Neural crest cell (in vitro differentiated cells): Measurements from ENCODE around the gene WNT3. TPM values are rescaled to one million over a fixed set of nuclear protein-coding genes. Genes with fewer than 3 reads are reported as not detected.

Experiments
- DNase-seq: peaks from one replicate; pipeline ENCODE4 v3.0.0; 2021; ENCODE audit warnings: low read depth, mixed read lengths, low spot score
- H3K27ac Mint-ChIP-seq: one replicate; pipeline ENCODE4 v1.8.0; 2021; ENCODE audit warnings: mild to moderate bottlenecking, mixed read lengths; ENCODE audit not compliant: unreplicated experiment
- H3K27me3 Mint-ChIP-seq: 2 replicates; pipeline ENCODE4 v1.8.0; 2021; ENCODE audit warnings: low read depth, mild to moderate bottlenecking, mixed read lengths
- H3K36me3 Mint-ChIP-seq: 2 replicates; pipeline ENCODE4 v1.8.0; 2021; ENCODE audit warnings: low read depth, mild to moderate bottlenecking, mixed read lengths
- H3K4me1 Mint-ChIP-seq: 2 replicates; pipeline ENCODE4 v1.8.0; 2021; ENCODE audit warnings: mixed read lengths
- H3K4me3 Mint-ChIP-seq: one replicate; pipeline ENCODE4 v1.8.0; 2021; ENCODE audit warnings: mild to moderate bottlenecking, mixed read lengths
- H3K9me3 Mint-ChIP-seq: 2 replicates; pipeline ENCODE4 v1.8.0; 2021; ENCODE audit warnings: mixed read lengths
- total RNA-seq: library from RNA; stranded (reverse); gene quantifications from 2 replicates; pipeline ENCODE4 v1.2.1, GENCODE V29; 2021
- TF ChIP-seq, protein P1 (sequence below): fragments of 200-600 bp; sonication (generic); conservative IDR thresholded peaks from 2 replicates; pipeline ENCODE4 v1.5.0; 2021; ENCODE audit warnings: antibody characterized with exemption, mild to moderate bottlenecking

WNT3 gene
- total RNA-seq, 1 donor from 2014 or later: 9.3 TPM

DNA sequence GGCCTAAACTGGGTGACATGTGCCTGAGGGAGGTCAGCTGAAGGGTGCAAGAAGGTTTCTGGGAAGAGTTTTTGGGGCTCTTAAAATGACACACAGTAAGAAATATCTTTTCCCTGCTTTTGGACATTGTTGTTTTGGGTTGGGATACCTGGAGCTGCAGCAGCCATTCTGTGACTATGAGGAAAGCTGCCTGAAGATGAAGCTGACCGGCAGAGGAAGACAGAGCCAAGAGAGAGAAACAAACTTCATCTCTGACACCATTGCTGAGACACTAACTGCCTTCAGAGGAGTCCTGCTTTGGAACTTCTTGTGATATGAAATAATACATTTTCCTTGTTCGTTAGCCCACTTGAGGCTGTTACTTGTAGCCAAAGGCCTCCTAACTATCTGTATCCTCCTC lies 8.8 kb upstream of the WNT3 start:
- no peak for DNase-seq
- H3K27me3 Mint-ChIP-seq: peaks cover 23% of the 10 kb centered on the region
- H3K4me3 Mint-ChIP-seq: no peak overlapping the region
- H3K4me1 Mint-ChIP-seq: peaks cover 13% of the 10 kb centered on the region
- TF ChIP-seq, protein P1, sequence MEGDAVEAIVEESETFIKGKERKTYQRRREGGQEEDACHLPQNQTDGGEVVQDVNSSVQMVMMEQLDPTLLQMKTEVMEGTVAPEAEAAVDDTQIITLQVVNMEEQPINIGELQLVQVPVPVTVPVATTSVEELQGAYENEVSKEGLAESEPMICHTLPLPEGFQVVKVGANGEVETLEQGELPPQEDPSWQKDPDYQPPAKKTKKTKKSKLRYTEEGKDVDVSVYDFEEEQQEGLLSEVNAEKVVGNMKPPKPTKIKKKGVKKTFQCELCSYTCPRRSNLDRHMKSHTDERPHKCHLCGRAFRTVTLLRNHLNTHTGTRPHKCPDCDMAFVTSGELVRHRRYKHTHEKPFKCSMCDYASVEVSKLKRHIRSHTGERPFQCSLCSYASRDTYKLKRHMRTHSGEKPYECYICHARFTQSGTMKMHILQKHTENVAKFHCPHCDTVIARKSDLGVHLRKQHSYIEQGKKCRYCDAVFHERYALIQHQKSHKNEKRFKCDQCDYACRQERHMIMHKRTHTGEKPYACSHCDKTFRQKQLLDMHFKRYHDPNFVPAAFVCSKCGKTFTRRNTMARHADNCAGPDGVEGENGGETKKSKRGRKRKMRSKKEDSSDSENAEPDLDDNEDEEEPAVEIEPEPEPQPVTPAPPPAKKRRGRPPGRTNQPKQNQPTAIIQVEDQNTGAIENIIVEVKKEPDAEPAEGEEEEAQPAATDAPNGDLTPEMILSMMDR: no peak
- H3K27ac Mint-ChIP-seq: no peak overlapping the region
- H3K36me3 Mint-ChIP-seq: no peaks in the 10 kb centered on the region
- no peaks in the 10 kb centered on the region for H3K9me3 Mint-ChIP-seq

DNA sequence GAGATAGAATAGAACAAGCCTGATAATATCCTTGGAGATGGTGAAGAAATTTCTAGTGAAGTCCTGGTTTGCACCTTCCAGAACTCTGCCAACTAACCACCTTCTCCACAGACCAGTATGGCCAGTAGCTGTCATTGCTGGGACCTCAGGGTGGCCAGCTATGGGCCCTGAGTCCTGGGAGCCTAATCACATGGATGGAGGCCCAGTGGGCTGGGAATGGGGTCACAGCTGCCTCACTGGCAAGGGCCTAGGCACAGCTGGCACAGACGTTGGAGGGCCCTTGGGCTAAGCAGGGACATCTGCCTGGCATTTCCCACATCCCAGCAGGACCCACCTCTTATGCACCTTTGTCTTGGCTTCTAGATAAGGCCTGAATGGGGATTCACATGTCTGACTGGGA lies 7.6 kb upstream of the WNT3 start:
- H3K27ac Mint-ChIP-seq: no peak overlapping the region
- no peaks in the 10 kb centered on the region for H3K9me3 Mint-ChIP-seq

DNA sequence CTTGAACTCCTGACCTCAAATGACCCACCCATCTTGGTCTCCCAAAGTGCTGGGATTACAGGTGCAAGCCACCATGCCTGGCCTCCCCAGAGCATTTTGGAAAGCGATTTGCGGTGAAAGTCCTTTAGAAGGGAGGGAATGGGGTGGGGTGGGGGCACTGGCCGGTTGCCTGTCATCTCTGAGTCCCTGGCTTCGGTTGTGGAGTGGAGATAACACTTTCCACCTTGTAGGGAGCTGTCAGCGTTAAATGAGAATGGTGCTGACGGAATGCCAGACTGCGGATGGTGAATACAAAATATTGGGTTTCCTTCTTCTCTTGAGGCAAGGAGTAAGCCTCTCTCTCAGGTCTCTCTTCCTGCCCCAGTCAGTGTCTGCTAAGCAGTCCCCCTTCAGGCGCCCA lies 5.2 kb upstream of the WNT3 start:
- TF ChIP-seq, protein P1: no peak
- Mint-ChIP-seq H3K36me3 (no peaks in the 10 kb centered on the region), H3K27me3 (peaks cover 52% of the 10 kb centered on the region), H3K4me1 (peaks cover 15% of the 10 kb centered on the region), H3K4me3 (no peak overlapping the region), H3K27ac (no peak overlapping the region), H3K9me3 (no peaks in the 10 kb centered on the region)
- DNase-seq: no peak

More for the DNA sequence above, 7.6 kb upstream of the WNT3 start:
- TF ChIP-seq, protein P1: no peak
- no peaks in the 10 kb centered on the region for H3K36me3 Mint-ChIP-seq
- peaks cover 35% of the 10 kb centered on the region for H3K27me3 Mint-ChIP-seq
- no peak for DNase-seq
- peaks cover 11% of the 10 kb centered on the region for H3K4me1 Mint-ChIP-seq
- no peak overlapping the region for H3K4me3 Mint-ChIP-seq

DNA sequence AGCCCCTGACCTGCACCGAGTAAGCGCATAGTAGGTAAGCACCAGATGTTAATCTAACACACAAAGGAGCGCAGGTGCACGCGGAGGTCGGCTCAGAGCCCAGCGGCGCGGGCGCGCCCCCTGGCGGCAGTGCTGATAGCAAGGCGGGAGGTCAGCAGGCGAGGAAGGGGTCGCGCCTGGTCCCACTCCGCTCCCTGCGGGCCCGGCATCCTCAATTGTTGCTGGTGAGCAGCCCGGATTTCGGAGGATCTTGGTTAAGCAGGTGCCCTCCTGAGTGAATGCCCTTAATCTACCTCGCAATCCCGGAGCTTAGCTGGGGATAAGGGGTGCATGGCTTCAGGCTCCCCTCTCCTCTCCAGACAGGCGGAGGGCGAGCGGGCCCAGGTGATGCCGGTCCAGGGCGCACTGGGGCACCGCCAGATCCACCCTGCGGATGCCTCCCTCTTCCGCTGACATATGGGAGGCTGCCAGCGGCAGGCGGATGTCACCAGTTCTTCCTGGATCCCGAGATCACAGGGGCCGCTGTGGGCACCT lies 4.0 kb upstream of the WNT3 start:
- Mint-ChIP-seq H3K9me3 (no peaks in the 10 kb centered on the region), H3K4me1 (peaks cover 20% of the 10 kb centered on the region), H3K27ac (no peak overlapping the region), H3K27me3 (peaks cover 64% of the 10 kb centered on the region), H3K36me3 (no peaks in the 10 kb centered on the region), H3K4me3 (no peak overlapping the region)
- TF ChIP-seq, protein P1: peak; percentile 68
- no peak for DNase-seq

DNA sequence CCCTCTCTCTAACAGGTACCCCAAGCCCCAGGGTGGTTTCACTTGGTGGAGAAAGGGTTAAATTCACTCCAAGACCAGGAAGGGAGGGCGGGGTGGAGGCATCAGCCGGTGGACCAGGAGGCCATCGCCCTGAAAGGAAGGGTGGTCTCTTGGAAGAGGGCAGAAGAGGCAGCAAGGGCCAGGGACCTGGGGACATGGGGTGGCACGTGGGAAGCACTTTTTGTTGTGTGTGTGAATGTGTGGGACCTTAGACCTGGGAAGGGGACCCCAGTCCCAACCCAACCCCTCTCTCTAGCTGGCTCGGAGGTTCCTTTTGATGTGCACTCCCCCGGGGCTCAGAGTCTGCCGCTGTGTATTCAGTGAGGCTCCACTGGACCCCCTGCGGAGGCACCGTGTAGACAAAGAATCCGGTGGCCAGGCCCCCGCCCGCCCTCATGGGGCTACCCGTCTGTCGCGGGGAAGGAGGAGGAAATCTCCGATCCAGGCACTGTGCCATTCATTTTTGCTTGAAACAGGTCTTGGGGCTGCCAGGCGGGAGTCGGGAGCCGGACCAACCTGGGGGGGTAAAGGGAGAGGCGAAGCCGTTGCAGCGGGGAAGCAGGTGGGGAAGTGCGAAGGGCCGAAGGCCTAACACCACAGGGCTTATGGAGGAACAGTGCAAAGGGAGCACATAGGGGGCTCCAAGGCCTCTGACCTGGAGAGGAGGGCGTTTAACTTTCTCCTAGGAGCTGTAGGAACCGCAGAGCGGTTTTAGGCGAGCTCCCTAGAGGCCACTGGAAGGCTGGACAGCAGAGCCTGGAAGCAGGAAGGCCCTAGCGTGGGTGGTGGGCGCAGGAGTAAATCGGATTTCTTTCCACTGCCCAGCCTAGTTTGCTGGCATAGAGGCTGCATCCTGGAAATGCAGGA lies 3.2 kb upstream of the WNT3 start:
- no peak overlapping the region for H3K27ac Mint-ChIP-seq
- no peaks in the 10 kb centered on the region for H3K36me3 Mint-ChIP-seq
- no peak for DNase-seq
- TF ChIP-seq, protein P1: no peak
- H3K9me3 Mint-ChIP-seq: no peaks in the 10 kb centered on the region
- peaks cover 71% of the 10 kb centered on the region for H3K27me3 Mint-ChIP-seq
- H3K4me1 Mint-ChIP-seq: peaks cover 20% of the 10 kb centered on the region
- H3K4me3 Mint-ChIP-seq: no peak overlapping the region
